H1 (cell line): Measurements from ENCODE around the gene POPDC2. TPM values are rescaled to one million over a fixed set of nuclear protein-coding genes. Genes with fewer than 3 reads are reported as not detected.

ENCODE experiments used
- CTCF ChIA-PET: fragments of 300-600 bp; sonication (Branson Sonifier 250); formaldehyde crosslinking; loops from one replicate; lab custom pipeline; 2021; ENCODE audit not compliant: partially characterized antibody; lab: Charles Lee
- POLR2A ChIA-PET: fragments of 300-600 bp; sonication (Branson Sonifier 250); formaldehyde crosslinking; loops from one replicate; lab custom pipeline; 2021; ENCODE audit warnings: inconsistent platforms; ENCODE audit not compliant: partially characterized antibody; lab: Charles Lee
- DNase-seq, 2 experiments: peaks; one replicate each; pipeline versions ENCODE4 v3.0.0 to v3.0.0-alpha.2; 2010 to 2022; ENCODE audit warnings: low spot score in 2 of 2, low read depth in 1 of 2, mixed read lengths in 1 of 2
- FAIRE-seq: peaks from 2 replicates; lab custom pipeline; 2011; peaks lifted over from hg19 to GRCh38; lab: Jason Lieb, UNC
- H2AFZ ChIP-seq: 2 replicates; pipeline ENCODE4 v1.8.1; 2012; ENCODE audit warnings: low read length, inconsistent platforms
- H2AK5ac ChIP-seq: 2 replicates; pipeline ENCODE4 v1.6.1; 2013; ENCODE audit warnings: low read depth, low read length
- H2BK120ac ChIP-seq: replicated peaks from 2 replicates; pipeline ENCODE3; 2013; ENCODE audit warnings: low read depth, low read length, inconsistent platforms
- H2BK12ac ChIP-seq: 2 replicates; pipeline ENCODE4 v1.6.1; 2013; ENCODE audit warnings: low read depth, low read length
- H2BK15ac ChIP-seq: 2 replicates; pipeline ENCODE4 v1.6.1; 2013; ENCODE audit warnings: low read length
- H2BK20ac ChIP-seq: 2 replicates; pipeline ENCODE4 v1.6.1; 2013; ENCODE audit warnings: low read length
- H2BK5ac ChIP-seq: 2 replicates; pipeline ENCODE4 v1.6.1; 2013; ENCODE audit warnings: low read depth, low read length
- H3K14ac ChIP-seq: 2 replicates; pipeline ENCODE4 v1.6.1; 2013; ENCODE audit warnings: inconsistent platforms; ENCODE audit not compliant: insufficient read length
- H3K18ac ChIP-seq: 2 replicates; pipeline ENCODE4 v1.6.1; 2013; ENCODE audit warnings: low read length; ENCODE audit errors: extremely low read depth
- H3K23ac ChIP-seq: 2 replicates; pipeline ENCODE4 v1.6.1; 2013; ENCODE audit warnings: inconsistent platforms; ENCODE audit not compliant: insufficient read length
- H3K23me2 ChIP-seq: 2 replicates; pipeline ENCODE4 v1.6.1; 2013; ENCODE audit warnings: low read depth, low read length
- H3K27ac ChIP-seq: 2 replicates; pipeline ENCODE4 v1.6.1; 2011; ENCODE audit warnings: low read depth, low read length, inconsistent platforms
- H3K27me3 ChIP-seq, 4 experiments: replicated peaks in 1 of 4; 1 replicate in 1 of 4; 2 replicates in 3 of 4; pipeline versions ENCODE4 v1.6.1 to v1.8.1; 2011 to 2013; ENCODE audit warnings: low read length in 3 of 4, mild to moderate bottlenecking in 3 of 4, inconsistent platforms in 2 of 4, mixed read lengths in 2 of 4, moderate library complexity in 1 of 4; ENCODE audit not compliant: control insufficient read depth in 3 of 4, insufficient read depth in 3 of 4; ENCODE audit errors: extremely low read depth in 1 of 4
- H3K36me3 ChIP-seq, 4 experiments: 2 replicates each; pipeline versions ENCODE4 v1.6.1 to v1.8.1; 2011 to 2013; ENCODE audit warnings: mild to moderate bottlenecking in 4 of 4, low read length in 3 of 4, moderate library complexity in 2 of 4, control low read depth in 1 of 4, inconsistent platforms in 1 of 4; ENCODE audit not compliant: insufficient read depth in 4 of 4, control insufficient read depth in 2 of 4
- H3K4ac ChIP-seq: replicated peaks from 2 replicates; pipeline ENCODE3; 2013; ENCODE audit warnings: low read length, low read depth, mixed read lengths, inconsistent platforms; ENCODE audit not compliant: insufficient read length
- H3K4me1 ChIP-seq, 4 experiments: replicated peaks in 1 of 4; 1 replicate in 1 of 4; 2 replicates in 3 of 4; pipeline versions ENCODE4 v1.6.1 to v1.8.1; 2011 to 2013; ENCODE audit warnings: low read length in 3 of 4, inconsistent platforms in 2 of 4, mixed read lengths in 1 of 4; ENCODE audit not compliant: insufficient read depth in 4 of 4, control insufficient read depth in 3 of 4
- H3K4me2 ChIP-seq, 2 experiments: 2 replicates each; pipeline versions ENCODE4 v1.6.1 to v1.8.1; 2011 to 2013; ENCODE audit warnings: low read depth in 2 of 2, low read length in 2 of 2, control low read depth in 1 of 2, inconsistent platforms in 1 of 2, mild to moderate bottlenecking in 1 of 2; ENCODE audit not compliant: insufficient read depth in 1 of 2
- H3K4me3 ChIP-seq, 4 experiments: fragments of 200-600, 300-600 bp in 1 of 4; sonication (generic), shearing (Covaris generic), sonication (Bioruptor Twin) in 1 of 4; 2 replicates each; pipeline versions ENCODE4 v1.5.1 to v1.8.1; 2011 to 2016; ENCODE audit warnings: low read length in 4 of 4, low read depth in 3 of 4, control low read depth in 2 of 4, inconsistent platforms in 2 of 4, mild to moderate bottlenecking in 2 of 4, mixed read lengths in 1 of 4, moderate library complexity in 1 of 4; ENCODE audit not compliant: insufficient read depth in 2 of 4; ENCODE audit errors: extremely low read depth in 1 of 4
- H3K56ac ChIP-seq: replicated peaks from 2 replicates; pipeline ENCODE3; 2013; ENCODE audit warnings: low read depth, mild to moderate bottlenecking, mixed read lengths, low read length, inconsistent platforms; ENCODE audit not compliant: insufficient read length
- H3K79me1 ChIP-seq: 2 replicates; pipeline ENCODE4 v1.6.1; 2013; ENCODE audit warnings: low read depth, low read length, control low read depth
- H3K79me2 ChIP-seq, 2 experiments: 2 replicates each; pipeline versions ENCODE4 v1.6.1 to v1.8.1; 2012 to 2013; ENCODE audit warnings: low read length in 2 of 2, mild to moderate bottlenecking in 2 of 2, inconsistent platforms in 1 of 2; ENCODE audit not compliant: insufficient read depth in 2 of 2, control insufficient read depth in 1 of 2
- H3K9ac ChIP-seq, 4 experiments: replicated peaks in 1 of 4; 1 replicate in 1 of 4; 2 replicates in 3 of 4; pipeline versions ENCODE4 v1.6.1 to v1.8.1; 2011 to 2013; ENCODE audit warnings: low read depth in 3 of 4, low read length in 3 of 4, control low read depth in 2 of 4, mild to moderate bottlenecking in 2 of 4, moderate library complexity in 2 of 4, inconsistent platforms in 1 of 4; ENCODE audit errors: extremely low read depth in 1 of 4
- H3K9me3 ChIP-seq, 2 experiments: 2 replicates each; pipeline versions ENCODE4 v1.6.1 to v1.8.1; 2012 to 2013; ENCODE audit warnings: mild to moderate bottlenecking in 2 of 2, moderate library complexity in 2 of 2, control low read depth in 1 of 2, inconsistent platforms in 1 of 2, low read depth in 1 of 2, low read length in 1 of 2, mixed read lengths in 1 of 2; ENCODE audit not compliant: insufficient read depth in 2 of 2
- H4K20me1 ChIP-seq, 2 experiments: replicated peaks in 1 of 2; 2 replicates each; pipeline versions ENCODE3 to v1.8.1; 2011 to 2013; ENCODE audit warnings: inconsistent platforms in 2 of 2, low read length in 2 of 2, mild to moderate bottlenecking in 1 of 2; ENCODE audit not compliant: insufficient read depth in 2 of 2, control insufficient read depth in 1 of 2
- H4K5ac ChIP-seq: 2 replicates; pipeline ENCODE4 v1.6.1; 2013; ENCODE audit warnings: low read length, low read depth, mixed read lengths, inconsistent platforms; ENCODE audit not compliant: insufficient read length
- H4K8ac ChIP-seq: 2 replicates; pipeline ENCODE4 v1.8.0; 2013; ENCODE audit warnings: mild to moderate bottlenecking, moderate library complexity, low read length, inconsistent platforms; ENCODE audit not compliant: insufficient read depth; ENCODE audit errors: extremely low read depth
- H4K91ac ChIP-seq: replicated peaks from 2 replicates; pipeline ENCODE3; 2013; ENCODE audit warnings: low read length, mixed read lengths, inconsistent platforms; ENCODE audit not compliant: insufficient read length
- KDM4A ChIP-seq: IDR thresholded peaks from one replicate; pipeline ENCODE4 v1.7.1; 2012; ENCODE audit warnings: low read depth, mild to moderate bottlenecking, moderate library complexity, low read length, inconsistent platforms; ENCODE audit not compliant: severe bottlenecking
- WGBS, 2 experiments: shearing (Covaris generic) in 1 of 2; methylation state at CpG; one replicate each; pipeline versions ENCODE4 v1.1.6 to v1.1.7; 2013 to 2015; ENCODE audit warnings: low lambda C conversion rate in 2 of 2, mixed read lengths in 2 of 2, inconsistent platforms in 1 of 2, low coverage in 1 of 2, missing lambda C conversion rate in 1 of 2; ENCODE audit not compliant: insufficient replicate concordance in 2 of 2, insufficient coverage in 1 of 2, insufficient read length in 1 of 2; ENCODE audit errors: extremely low coverage in 1 of 2, missing lambda C conversion rate in 1 of 2; 5-methylcytosine and 5-hydroxymethylcytosine counted together
- polyA plus RNA-seq, 7 experiments: library from polyadenylated mRNA; depleted of rRNA in 3 of 7; stranded (reverse) in 5 of 7; unstranded in 2 of 7; fragments of >200 nt in 5 of 7; fragments of 200-250 nt in 2 of 7; gene quantifications; 1 replicate in 5 of 7; 2 replicates in 1 of 7; 4 replicates in 1 of 7; pipeline versions ENCODE4 v1.2.1 to v1.2.3, GENCODE V29; 2011 to 2013; ENCODE audit warnings: missing spikeins in 2 of 7, mixed read lengths in 2 of 7
- total RNA-seq: library from RNA; stranded (reverse); fragmentation: NEBNext Ultra II Directional; extraction: Animal tissue kit (Norgen Biotek cat#: 25700); gene quantifications from 2 replicates; pipeline ENCODE4 v1.2.1, GENCODE V29; 2021

The POPDC2 gene
- total and polyA plus RNA-seq, 2 of the 8 experiments (the other 6 are each of a cell fraction or from before 2014, with no cell fraction given): 0.65 to 1.1 TPM

DNA sequence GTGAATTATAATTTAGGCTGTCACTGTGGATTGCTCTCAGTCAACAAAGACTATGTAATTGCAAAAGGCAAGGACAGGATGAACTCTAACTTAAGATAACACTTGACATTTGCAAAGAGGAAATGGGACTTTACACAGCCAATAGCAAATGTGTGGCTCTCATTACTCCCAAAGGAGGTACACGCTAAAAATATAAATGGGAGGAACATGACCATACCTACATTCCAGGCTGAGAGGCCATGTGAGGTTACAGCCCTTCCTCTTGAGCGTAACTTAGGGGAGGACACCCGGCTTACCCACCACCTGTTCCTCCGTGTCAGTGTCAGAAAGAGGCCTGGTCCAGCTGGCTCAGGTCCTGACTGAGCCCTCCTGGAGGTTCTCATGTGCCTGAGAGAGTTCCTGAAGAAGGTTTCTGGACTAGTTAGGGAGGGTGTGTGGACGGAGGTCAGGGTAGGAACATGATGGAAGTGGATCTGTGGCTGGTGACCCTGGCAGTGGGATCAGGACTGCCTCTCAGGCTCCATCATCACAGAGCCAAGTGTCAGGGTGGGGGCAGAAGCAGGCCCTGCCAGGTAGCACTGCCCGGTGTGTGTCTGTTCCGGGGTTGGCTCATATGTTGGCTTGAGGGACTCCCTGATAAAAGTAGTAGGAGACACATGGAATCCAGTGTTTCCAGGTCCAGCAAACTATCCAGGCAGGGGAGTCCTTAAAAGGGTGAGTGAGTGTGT lies 7.9 kb downstream of the POPDC2 start:
- DNase-seq: no peak
- no peak overlapping the region for H3K14ac ChIP-seq
- FAIRE-seq: no peak
- no peaks in the 10 kb centered on the region for H3K23me2 ChIP-seq
- no peak overlapping the region for H4K91ac ChIP-seq
- no peak overlapping the region for H2AK5ac ChIP-seq
- 90% methylated on average over 7 of the region's 7 CpGs; no CpG with 5 or more reads in 1 of the 2 experiments for WGBS, 2 experiments
- H3K27ac ChIP-seq: no peak overlapping the region
- TF ChIP-seq KDM4A: no peak
- peaks cover 0 to 2% (median 2%) of the 10 kb centered on the region in 4 experiments; a peak in 3 of 7 replicates for H3K4me1 ChIP-seq
- H3K27me3 ChIP-seq: no peaks in the 10 kb centered on the region
- no peak overlapping the region for H3K56ac ChIP-seq
- H4K5ac ChIP-seq: no peak overlapping the region
- no peaks in the 10 kb centered on the region for H3K9me3 ChIP-seq
- no peak overlapping the region for H3K4me3 ChIP-seq
- H2BK12ac ChIP-seq: no peak overlapping the region
- no peak overlapping the region for H2BK120ac ChIP-seq
- no peak overlapping the region for H3K18ac ChIP-seq
- no peak overlapping the region for H3K9ac ChIP-seq
- H4K8ac ChIP-seq: no peak overlapping the region
- no peak overlapping the region for H3K23ac ChIP-seq
- no peak overlapping the region for H3K4me2 ChIP-seq
- H2AFZ ChIP-seq: no peak overlapping the region
- CTCF ChIA-PET: no interaction called here
- POLR2A ChIA-PET: no interaction called here
- no peak overlapping the region for H2BK20ac ChIP-seq
- no peak overlapping the region for H2BK5ac ChIP-seq
- no peak overlapping the region for H3K4ac ChIP-seq
- no peaks in the 10 kb centered on the region for H3K79me1 ChIP-seq
- no peaks in the 10 kb centered on the region for H3K79me2 ChIP-seq
- H2BK15ac ChIP-seq: no peak overlapping the region
- no peaks in the 10 kb centered on the region for H4K20me1 ChIP-seq
- H3K36me3 ChIP-seq: no peaks in the 10 kb centered on the region
